ENCODE data around the gene TANK. TPM values are rescaled to one million over a fixed set of nuclear protein-coding genes. Genes with fewer than 3 reads are reported as not detected.

TANK gene
- total and polyA plus RNA-seq, 2 of the 8 experiments (the other 6 are each of a cell fraction or from before 2014, with no cell fraction given): 7.0 to 26.1 TPM

DNA sequence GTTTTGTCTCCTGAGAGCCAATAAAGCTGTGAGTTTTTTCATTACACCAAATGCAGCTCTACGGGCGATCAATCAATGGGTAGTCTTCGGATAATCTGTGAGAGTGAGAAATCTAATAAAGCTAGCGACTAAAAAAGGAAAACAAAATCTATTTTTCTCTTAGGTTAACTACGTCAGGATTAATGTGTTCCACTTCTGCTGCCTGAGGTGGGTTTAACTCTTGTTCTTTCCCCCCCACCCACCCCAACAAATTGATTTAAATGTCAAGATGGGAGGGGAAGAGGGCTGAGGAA lies 85.0 kb downstream of the TANK start:
- FAIRE-seq (no peak), DNase-seq (ENCODE audit: low read depth in 1 of 2, low spot score in 2 of 2) (no peak)
- Histone ChIP-seq H3K56ac (replicated peaks; ENCODE audit: insufficient read length, low read depth, low read length) (no peak overlapping the region), H3K27ac (ENCODE audit: low read depth, low read length) (no peak overlapping the region), H3K36me3 (ENCODE audit: control insufficient read depth in 2 of 4, insufficient read depth in 4 of 4, low read length in 3 of 4) (no peaks in the 10 kb centered on the region), H2BK12ac (ENCODE audit: low read depth, low read length) (no peak overlapping the region), H3K9me3 (ENCODE audit: insufficient read depth in 2 of 2, low read depth in 1 of 2, low read length in 1 of 2) (no peaks in the 10 kb centered on the region), H4K8ac (ENCODE audit: extremely low read depth, insufficient read depth, low read length) (no peak overlapping the region), H2BK5ac (ENCODE audit: low read depth, low read length) (no peak overlapping the region), H3K9ac (replicated peaks in 1 of 4; ENCODE audit: extremely low read depth in 1 of 4, low read depth in 3 of 4, low read length in 3 of 4) (peak overlapping the region in 1 of 4 experiments; percentile 39; a peak in 1 of 7 replicates), H3K27me3 (replicated peaks in 1 of 4; ENCODE audit: control insufficient read depth in 3 of 4, extremely low read depth in 1 of 4, insufficient read depth in 3 of 4, low read length in 3 of 4) (peaks cover 1 to 27% (median 7%) of the 10 kb centered on the region in 4 experiments; a peak in 5 of 7 replicates), H3K23me2 (ENCODE audit: low read depth, low read length) (no peaks in the 10 kb centered on the region), H3K23ac (ENCODE audit: insufficient read length) (no peak overlapping the region), H4K5ac (ENCODE audit: insufficient read length, low read depth, low read length) (no peak overlapping the region), H2AK5ac (ENCODE audit: low read depth, low read length) (no peak overlapping the region), H2BK20ac (ENCODE audit: low read length) (no peak overlapping the region), H3K4me2 (ENCODE audit: insufficient read depth in 1 of 2, low read depth in 2 of 2, low read length in 2 of 2) (peak overlapping the region; percentile 61 to 83), H3K79me1 (ENCODE audit: low read depth, low read length) (no peaks in the 10 kb centered on the region), H3K18ac (ENCODE audit: extremely low read depth, low read length) (no peak overlapping the region), H2BK120ac (replicated peaks; ENCODE audit: low read depth, low read length) (no peak overlapping the region), H4K20me1 (replicated peaks in 1 of 2; ENCODE audit: control insufficient read depth in 1 of 2, insufficient read depth in 2 of 2, low read length in 2 of 2) (no peaks in the 10 kb centered on the region), H2AFZ (ENCODE audit: low read length) (no peak overlapping the region), H3K79me2 (ENCODE audit: control insufficient read depth in 1 of 2, insufficient read depth in 2 of 2, low read length in 2 of 2) (no peaks in the 10 kb centered on the region), H3K14ac (ENCODE audit: insufficient read length) (no peak overlapping the region), H3K4me1 (replicated peaks in 1 of 4; ENCODE audit: control insufficient read depth in 3 of 4, insufficient read depth in 4 of 4, low read length in 3 of 4) (peaks cover 5 to 7% (median 6%) of the 10 kb centered on the region in 4 experiments; a peak in 5 of 7 replicates), H3K4ac (replicated peaks; ENCODE audit: insufficient read length, low read depth, low read length) (no peak overlapping the region), H4K91ac (replicated peaks; ENCODE audit: insufficient read length, low read length) (no peak overlapping the region), H2BK15ac (ENCODE audit: low read length) (no peak overlapping the region), H3K4me3 (ENCODE audit: extremely low read depth in 1 of 4, insufficient read depth in 2 of 4, low read depth in 3 of 4, low read length in 4 of 4) (peak overlapping the region; percentile 39 to 60 (median 50); a peak in 7 of 8 replicates)
- ChIA-PET POLR2A (ENCODE audit: partially characterized antibody) (interaction anchor here (0.8 to 2.1 kb wide), 3 partner anchors 20 to 169 kb away, joined by 3 to 4 read pairs (median 3); partner anchors contain the start of gene PSMD14), CTCF (ENCODE audit: partially characterized antibody) (no interaction called here)
- 8% methylated on average over 5 of the region's 5 CpGs; no CpG with 5 or more reads in 1 of the 2 experiments for WGBS, 2 experiments (ENCODE audit: extremely low coverage in 1 of 2, insufficient coverage in 1 of 2, insufficient read length in 1 of 2, insufficient replicate concordance in 2 of 2, low coverage in 1 of 2, low lambda C conversion rate in 2 of 2, missing lambda C conversion rate in 1 of 2)
- no peak for TF ChIP-seq NANOG (IDR thresholded peaks at IDR 0.05; ENCODE audit: insufficient read depth, low read depth, low read length, poor library complexity, severe bottlenecking)
- no peak for TF ChIP-seq FOSL1 (IDR thresholded peaks at IDR 0.05; ENCODE audit: insufficient read depth, low read depth, low read length)
- TF ChIP-seq KDM1A (IDR thresholded peaks at IDR 0.05; ENCODE audit: borderline replicate concordance, low read length): no peak
- TF ChIP-seq ASH2L (IDR thresholded peaks at IDR 0.05; ENCODE audit: low read length): no peak
- TF ChIP-seq CBX5 (IDR thresholded peaks at IDR 0.05; ENCODE audit: low read depth, low read length): no peak
- no peak for TF ChIP-seq CTCF (IDR thresholded peaks at IDR 0.05; ENCODE audit: control extremely low read depth in 1 of 3, insufficient read depth in 1 of 3, low read depth in 1 of 3, low read length in 3 of 3)
- no peak for TF ChIP-seq SIN3A (conservative IDR thresholded peaks at IDR 0.05 in 1 of 2, IDR thresholded peaks at IDR 0.05 in 1 of 2; ENCODE audit: low read depth in 1 of 2, low read length in 2 of 2)
- TF ChIP-seq EZH2 (IDR thresholded peaks at IDR 0.05; ENCODE audit: low read depth, low read length, severe bottlenecking): no peak
- no peak for TF ChIP-seq PHF8 (conservative IDR thresholded peaks at IDR 0.05; ENCODE audit: low read depth, low read length)
- TF ChIP-seq BCL11A (IDR thresholded peaks at IDR 0.05; ENCODE audit: low read depth in 2 of 2, low read length in 2 of 2): no peak
- no peak for TF ChIP-seq NRF1 (IDR thresholded peaks at IDR 0.05; ENCODE audit: low read depth, low read length)

All from H1 (cell line).